ENCODE data around the gene ZFP14. TPM values are rescaled to one million over a fixed set of nuclear protein-coding genes. Genes with fewer than 3 reads are reported as not detected.
A peak's percentile ranks its signal among the peaks of the same experiment; 100 is the strongest.

ZFP14 gene
- total RNA-seq, 2 experiments from 2014 or later: 1.9 to 2.1 TPM

DNA sequence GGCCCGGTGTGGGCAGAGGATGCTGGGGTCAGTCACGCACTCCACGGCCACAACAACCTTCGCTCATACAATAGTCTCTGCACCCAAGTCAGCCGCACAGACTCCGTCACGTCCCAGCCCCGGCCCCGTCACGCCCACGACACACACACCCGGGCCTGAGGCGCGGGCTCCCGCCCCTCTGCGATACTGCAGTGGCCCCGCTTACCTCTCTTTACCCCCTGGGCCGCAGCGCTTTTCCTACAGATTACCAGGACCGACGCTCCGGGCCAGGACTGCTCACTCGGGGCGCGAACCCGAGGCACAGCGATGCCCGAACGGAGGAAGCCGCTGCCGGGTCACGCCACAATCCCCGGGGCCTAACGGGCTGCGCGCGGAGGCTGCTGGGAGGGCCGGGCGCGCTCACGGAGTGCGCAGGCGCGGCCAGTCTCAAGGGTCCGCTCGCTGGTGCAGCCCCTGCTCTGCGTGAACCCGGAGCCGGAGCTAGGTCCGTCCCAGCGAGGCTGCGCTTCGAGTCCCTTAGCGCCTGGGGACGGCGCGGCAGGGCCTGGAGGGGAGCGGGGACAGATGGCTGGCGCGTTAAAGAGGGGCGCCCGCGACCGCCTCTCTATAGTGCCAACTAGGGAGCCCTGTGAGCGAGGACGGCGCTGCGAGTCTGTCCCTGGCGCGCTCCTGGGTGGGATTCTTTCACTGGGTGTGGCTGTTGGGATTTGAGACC is 39.4 kb upstream of the ZFP14 start, which contains the start of gene ZFP82:
Gene ZFP82 (minus strand): TSS at position 358 of the 715 bp plus-strand sequence. CDS start 8,855 bp downstream, outside the sequence.
- Mint-ChIP-seq H3K27ac (peak within 1 kb of the TSS; percentile 97), H3K27me3 (peaks cover 17% of the 10 kb centered on the region), H3K4me1 (ENCODE audit: low read depth) (peaks cover 18% of the 10 kb centered on the region), H3K36me3 (ENCODE audit: low read depth) (peaks cover 46% of the 10 kb centered on the region), H3K4me3 (peak within 1 kb of the TSS; percentile 94), H3K9me3 (peaks cover 24% of the 10 kb centered on the region)
- DNase-seq (peak; percentile 85), ATAC-seq (peak; percentile 94)
- intact Hi-C loops (cut with micrococcal nuclease): no loop called here
- ChIA-PET CTCF (no interaction called here), POLR2A (interaction anchor here (0.9 kb wide), 1 partner anchor 71 kb away, joined by 4 read pairs; the partner anchor contains the start of gene ZNF566)
- TF ChIP-seq CTCF (IDR thresholded peaks at IDR 0.05): no peak

DNA sequence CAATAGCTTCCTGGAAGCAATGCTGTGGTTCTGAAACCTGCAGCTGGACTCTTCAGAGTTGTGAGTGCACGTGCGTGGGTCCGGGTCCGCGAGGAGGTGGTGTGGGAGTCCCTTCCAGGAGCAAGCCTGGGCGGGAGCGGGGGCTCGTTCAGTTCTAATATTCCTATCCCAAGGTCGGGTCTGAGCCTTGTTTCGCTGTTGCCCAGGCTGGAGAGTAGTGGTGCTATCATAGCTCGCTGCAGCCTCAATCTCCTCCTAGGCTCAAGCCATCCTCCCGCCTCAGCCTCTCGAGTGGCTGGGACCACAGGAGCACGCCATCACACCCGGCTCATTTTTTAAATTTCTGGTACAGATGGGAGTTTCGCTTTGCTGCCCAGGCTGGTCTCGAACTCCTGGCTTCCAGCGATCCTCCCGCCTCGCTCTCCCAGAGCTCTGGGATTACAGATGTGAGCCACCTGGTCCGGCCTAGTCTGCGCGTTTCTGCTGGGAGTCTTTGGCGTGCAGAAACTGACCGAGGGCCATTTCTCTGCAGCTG is 38.8 kb upstream of the ZFP14 start:
- Mint-ChIP-seq H3K36me3 (ENCODE audit: low read depth) (peaks cover 52% of the 10 kb centered on the region), H3K4me1 (ENCODE audit: low read depth) (peaks cover 18% of the 10 kb centered on the region), H3K27ac (peak overlapping the region; percentile 97), H3K9me3 (peaks cover 24% of the 10 kb centered on the region), H3K27me3 (peaks cover 16% of the 10 kb centered on the region), H3K4me3 (peak overlapping the region; percentile 94)
- CTCF ChIA-PET: no interaction called here
- peak; percentile 39 for DNase-seq
- intact Hi-C loops (cut with micrococcal nuclease): no loop called here
- ATAC-seq: no peak
- no peak for TF ChIP-seq CTCF (IDR thresholded peaks at IDR 0.05)
- POLR2A ChIA-PET: interaction anchor here (0.9 kb wide), 1 partner anchor 71 kb away, joined by 4 read pairs; the partner anchor contains the start of gene ZNF566

GRCh38 chr19:36409841-36410240 is 30.8 kb upstream of the ZFP14 start:
- no peak overlapping the region for H3K4me3 Mint-ChIP-seq
- H3K36me3 Mint-ChIP-seq (ENCODE audit: low read depth): peaks cover 81% of the 10 kb centered on the region
- intact Hi-C loops (cut with micrococcal nuclease): no loop called here
- ChIA-PET POLR2A (no interaction called here), CTCF (no interaction called here)
- no peak for TF ChIP-seq CTCF (IDR thresholded peaks at IDR 0.05)
- no peak for DNase-seq
- ATAC-seq: no peak
- H3K9me3 Mint-ChIP-seq: peaks cover 39% of the 10 kb centered on the region
- H3K27ac Mint-ChIP-seq: no peak overlapping the region
- no peaks in the 10 kb centered on the region for H3K27me3 Mint-ChIP-seq
- H3K4me1 Mint-ChIP-seq (ENCODE audit: low read depth): peaks cover 3% of the 10 kb centered on the region

GRCh38 chr19:36408101-36408500 is 29.1 kb upstream of the ZFP14 start:
- H3K4me3 Mint-ChIP-seq: no peak overlapping the region
- H3K4me1 Mint-ChIP-seq (ENCODE audit: low read depth): peaks cover 3% of the 10 kb centered on the region
- TF ChIP-seq CTCF (IDR thresholded peaks at IDR 0.05): no peak
- no peak for ATAC-seq
- CTCF ChIA-PET: no interaction called here
- no peak overlapping the region for H3K27ac Mint-ChIP-seq
- no peak for DNase-seq
- H3K27me3 Mint-ChIP-seq: no peaks in the 10 kb centered on the region
- peaks cover 86% of the 10 kb centered on the region for H3K36me3 Mint-ChIP-seq (ENCODE audit: low read depth)
- peaks cover 42% of the 10 kb centered on the region for H3K9me3 Mint-ChIP-seq
- POLR2A ChIA-PET: interaction anchor here (0.7 kb wide), 1 partner anchor 80 kb away, joined by 3 read pairs; no protein-coding TSS in a partner anchor
- intact Hi-C loops (cut with micrococcal nuclease): no loop called here

DNA sequence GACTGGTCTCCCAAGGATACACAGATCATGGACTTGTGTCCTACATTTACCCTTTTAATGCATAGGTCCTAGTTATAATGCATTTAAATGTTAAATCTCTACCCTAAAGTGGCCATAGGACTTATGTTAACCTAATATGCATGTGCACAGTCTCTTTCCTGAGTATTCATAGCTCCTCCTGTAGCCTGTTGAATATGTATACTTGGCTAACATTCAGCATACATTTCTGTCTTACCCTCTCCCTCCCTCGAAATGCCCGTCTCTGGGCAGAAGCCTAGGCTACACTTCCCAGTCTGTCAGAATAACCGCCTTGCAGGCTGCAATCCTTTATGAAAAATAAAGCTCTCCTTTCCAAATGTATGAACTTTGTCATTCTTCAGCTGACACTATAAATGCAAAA is 25.5 kb upstream of the ZFP14 start:
- intact Hi-C loops (cut with micrococcal nuclease): no loop called here
- Mint-ChIP-seq H3K27ac (no peak overlapping the region), H3K4me1 (ENCODE audit: low read depth) (no peaks in the 10 kb centered on the region), H3K9me3 (peaks cover 44% of the 10 kb centered on the region), H3K27me3 (no peaks in the 10 kb centered on the region), H3K36me3 (ENCODE audit: low read depth) (peaks cover 88% of the 10 kb centered on the region), H3K4me3 (no peak overlapping the region)
- ChIA-PET POLR2A (no interaction called here), CTCF (no interaction called here)
- DNase-seq: no peak
- no peak for ATAC-seq
- TF ChIP-seq CTCF (IDR thresholded peaks at IDR 0.05): no peak
